HG02798 (cell line): Measurements from ENCODE around the gene FMNL2.
"Not testable (repeated sequence)": the region's sequence is repeated elsewhere in the genome, so short reads cannot be mapped to it uniquely, and the experiment has no call there.

ENCODE experiments used
- ATAC-seq: cut with Tn5 transposase; IDR thresholded peaks from one replicate; pipeline ENCODE4 v1.9.1; 2021; ENCODE audit warnings: mild to moderate bottlenecking; ENCODE audit not compliant: unreplicated experiment, poor library complexity

FMNL2 gene

DNA sequence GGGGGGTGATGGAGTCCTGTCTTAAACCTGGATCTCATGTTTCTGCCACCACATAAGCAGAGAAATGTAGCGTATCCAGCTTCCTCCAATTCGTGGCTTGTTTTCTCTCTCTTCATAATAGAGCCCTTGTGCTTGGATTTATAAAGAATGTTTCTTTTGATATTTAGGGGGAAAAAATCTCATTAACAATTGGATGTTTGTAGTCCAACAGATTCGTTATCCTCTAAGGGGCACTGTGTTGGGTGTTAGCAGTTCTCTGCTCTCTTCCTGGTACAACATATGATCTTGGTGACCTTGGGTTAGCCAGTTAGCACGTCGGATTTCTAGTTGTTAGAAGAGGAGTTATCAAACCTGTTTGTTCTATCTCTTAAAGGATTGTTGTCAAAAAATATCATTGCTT lies 127.8 kb downstream of the FMNL2 start:
- no peak for ATAC-seq

DNA sequence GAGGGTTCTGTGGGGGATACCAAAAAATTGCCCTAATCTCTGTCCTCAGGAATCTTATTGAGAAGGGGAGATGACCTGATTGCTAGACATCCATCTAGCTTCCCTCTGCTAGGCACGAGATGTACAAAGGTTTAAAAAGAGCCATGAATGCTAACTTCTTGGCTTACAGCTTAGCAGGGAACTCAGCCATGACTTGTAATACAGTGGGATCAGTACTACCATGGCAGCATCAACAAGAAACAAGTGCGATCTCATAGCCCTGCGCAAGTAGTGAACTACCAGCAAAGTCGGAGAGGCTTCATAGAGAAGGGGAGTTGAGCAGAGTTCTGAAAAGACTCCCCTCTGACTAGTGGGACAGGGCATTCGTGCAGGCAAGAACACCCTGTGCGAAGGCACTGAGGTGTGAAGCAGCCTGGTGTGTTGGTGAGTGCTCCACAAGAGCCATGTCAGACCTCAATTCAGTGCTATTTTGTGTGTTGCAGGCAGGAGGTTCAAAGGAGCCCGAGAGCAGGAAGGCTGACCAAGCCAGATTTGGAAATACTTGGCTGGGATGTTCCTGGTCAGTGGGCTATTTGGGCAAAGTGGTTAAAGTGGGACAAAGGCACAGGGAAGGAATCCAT lies 130.0 kb downstream of the FMNL2 start:
- no peak for ATAC-seq

GRCh38 chr2:152465541-152465940 lies 130.6 kb downstream of the FMNL2 start:
- ATAC-seq = no peak

- ATAC-seq = peak; percentile 34
Measured at GRCh38 chr2:152466041-152466440, 131.1 kb downstream of the FMNL2 start.

DNA sequence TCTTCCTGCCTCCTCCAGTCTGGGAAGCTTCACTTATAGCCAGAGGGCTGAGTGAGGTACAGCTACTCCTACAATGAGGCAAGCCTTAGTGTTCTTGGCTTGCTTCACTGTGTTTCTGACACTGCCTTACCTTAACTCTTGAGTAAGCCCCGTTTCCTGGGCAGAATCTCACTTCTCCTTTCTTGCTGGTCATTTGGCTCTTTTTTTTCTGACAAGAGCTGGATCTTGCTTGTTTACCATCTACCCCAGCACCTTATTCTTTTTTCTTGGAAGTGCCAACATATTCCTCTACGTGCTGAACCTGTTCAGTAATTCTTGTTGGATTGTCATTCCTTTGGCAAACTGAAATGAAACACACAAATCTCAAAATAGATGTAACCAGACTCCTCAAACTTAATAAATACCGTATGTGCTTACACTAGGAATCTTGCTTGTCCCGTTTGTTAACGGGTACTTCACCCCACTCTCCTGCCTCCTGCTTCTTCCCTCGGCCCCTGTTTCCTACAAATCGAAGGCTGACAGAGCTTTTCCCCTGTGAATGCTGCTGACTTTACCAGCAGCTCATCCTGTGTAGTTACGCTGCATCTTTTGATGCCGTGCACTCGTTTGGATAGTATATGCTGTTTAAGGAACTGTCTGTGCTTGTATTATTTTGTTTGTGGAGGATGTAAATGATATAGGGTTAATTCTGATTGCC lies 132.2 kb downstream of the FMNL2 start:
- ATAC-seq = peak; percentile 94

DNA sequence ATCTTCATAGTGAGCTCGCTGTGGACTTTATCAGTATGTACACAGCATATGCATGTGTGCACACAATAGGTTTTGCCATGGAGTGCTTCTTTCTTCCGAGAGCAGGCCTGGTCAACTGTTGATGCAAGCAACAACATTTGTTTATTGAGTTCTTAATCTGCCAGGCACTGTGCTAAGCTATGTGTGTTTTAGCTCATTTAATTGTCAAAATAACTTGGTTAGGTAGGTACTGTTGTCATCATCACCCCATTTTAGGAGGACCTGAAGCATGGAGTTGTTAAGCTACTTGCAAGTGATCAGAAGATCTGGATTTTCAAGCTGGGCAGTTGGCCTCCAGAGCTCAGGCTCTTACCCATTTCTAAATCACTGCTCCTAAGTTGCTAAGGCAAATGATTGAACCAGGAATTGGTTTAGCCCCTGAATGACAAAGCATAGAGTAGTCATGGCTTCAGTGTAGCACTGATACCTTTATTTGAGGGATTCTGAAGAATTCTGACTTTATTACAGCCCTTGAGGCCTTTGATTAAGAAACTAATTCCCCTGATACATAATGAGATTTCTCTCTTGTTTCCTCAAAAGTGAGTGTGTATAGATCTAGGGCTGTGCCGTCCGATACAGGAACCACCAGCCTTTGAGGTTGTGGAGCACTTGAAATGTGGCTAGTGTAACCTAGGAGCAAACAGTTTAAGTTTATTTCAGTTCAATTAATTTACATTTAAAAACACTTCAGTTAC lies 132.9 kb downstream of the FMNL2 start:
- ATAC-seq = no peak

DNA sequence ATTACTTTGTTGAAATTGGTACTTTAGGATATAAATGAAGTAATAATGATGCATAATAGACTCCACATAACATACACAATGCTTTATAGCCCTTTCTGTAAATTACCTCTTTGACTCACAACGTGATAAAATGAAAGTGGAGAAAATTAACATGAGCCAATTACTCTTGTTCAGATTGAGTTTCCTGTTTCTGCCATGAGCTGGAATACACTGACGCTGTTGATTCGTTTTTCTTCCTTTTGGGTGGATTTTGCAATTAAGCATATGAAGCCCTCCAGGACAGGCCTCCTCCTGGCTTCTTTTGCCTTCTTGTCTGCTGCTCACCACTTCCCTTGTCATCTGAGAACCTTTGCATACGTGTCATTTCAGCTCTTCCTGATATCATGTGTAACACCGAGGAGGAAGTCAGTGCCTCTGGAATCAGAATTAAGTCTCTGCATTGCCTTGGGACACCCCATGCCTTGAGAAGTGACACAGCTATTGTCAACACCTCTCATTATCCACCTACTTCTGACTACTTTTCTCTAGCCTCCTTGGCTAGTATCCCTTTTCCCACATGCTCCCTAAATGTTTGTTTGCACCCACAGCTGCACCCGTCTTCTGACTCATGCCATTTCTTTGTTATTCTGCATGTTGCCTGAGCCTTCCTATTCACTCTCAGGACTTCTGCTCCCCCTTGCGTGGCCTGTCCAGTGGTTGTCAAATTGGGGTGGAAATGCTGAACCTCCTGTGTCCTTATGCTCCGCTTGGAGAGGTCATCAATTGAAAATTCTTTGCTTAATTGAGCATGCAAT lies 134.1 kb downstream of the FMNL2 start:
- ATAC-seq = peak; percentile 22

DNA sequence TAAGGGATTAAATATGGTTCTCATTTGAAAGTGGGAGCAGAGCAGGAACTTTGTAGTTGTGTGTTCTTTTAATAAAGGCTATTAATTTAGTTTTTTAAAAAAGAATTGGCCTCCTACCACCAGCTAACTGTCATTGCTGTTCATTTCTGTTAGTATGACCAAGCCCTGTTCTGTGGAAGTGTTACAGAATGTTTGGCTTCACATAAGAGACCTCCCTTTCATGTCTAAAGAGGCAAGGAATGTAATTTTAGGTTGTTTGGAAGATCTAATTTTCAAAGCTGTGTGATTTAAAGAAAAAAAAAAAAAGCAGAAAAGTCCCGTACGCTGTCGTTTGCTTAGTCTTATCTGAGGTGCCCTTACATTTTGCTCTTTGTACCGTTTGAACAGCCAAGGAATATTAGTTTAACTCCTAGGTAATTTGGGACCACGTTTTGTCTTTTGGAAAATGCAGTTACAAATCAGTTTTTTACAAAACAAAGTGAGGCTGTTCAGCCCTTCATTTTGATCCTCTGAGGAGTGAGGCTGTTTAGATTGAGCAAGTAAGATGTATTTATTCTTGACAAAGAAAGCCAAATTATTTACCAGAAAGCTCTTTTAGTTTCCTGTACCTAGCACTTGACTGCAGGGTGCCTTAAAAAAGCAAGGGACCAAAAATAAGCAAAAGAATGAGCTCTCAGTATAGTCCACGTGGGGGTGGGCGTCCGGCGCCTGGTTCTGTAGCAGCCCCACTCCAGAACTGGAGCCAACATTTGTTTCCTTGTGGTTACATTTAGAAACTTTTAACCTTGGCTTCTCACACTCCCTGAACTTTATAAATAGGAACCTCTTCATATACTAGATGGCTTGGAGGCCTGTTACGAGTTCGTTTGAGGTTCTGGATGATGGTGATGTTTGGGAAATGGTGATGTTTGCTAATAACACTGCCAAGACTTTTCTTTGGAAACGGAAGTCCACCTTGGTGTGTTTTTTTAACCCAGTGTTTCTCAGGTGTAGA lies 136.2 kb downstream of the FMNL2 start:
- no peak for ATAC-seq

GRCh38 chr2:152472481-152472887 lies 137.5 kb downstream of the FMNL2 start:
- no peak for ATAC-seq

DNA sequence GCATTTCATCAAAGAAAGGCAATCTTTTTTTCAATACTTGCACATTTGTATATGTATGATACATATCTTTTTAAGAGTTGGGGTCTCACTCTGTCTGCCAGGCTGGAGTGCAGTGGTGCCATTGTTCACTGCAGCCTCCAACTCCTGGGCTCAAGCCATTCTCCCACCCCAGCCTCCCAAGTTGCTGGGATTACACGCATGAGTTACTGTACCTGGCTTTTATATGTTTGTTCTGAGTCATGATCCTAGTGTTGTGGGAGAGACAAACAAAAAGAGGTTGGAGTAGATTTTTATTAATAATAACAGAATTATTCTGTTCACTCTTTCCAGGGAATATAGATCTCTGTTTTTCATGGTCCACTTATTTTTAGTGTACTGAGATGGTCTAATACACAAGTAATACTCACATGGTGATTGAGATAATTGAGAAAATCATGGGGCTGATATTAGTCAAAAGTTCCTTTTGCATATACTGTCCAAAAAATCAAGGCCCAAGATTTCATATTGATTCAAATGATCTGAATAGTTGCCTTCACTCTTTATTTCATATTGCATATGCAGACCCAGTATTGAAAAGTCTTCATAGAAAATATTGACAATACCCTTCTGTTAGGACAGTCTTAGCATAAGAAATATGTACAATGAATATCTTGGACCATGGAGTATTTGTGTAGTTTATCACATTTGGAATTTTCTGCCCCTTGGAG lies 138.3 kb downstream of the FMNL2 start:
- no peak for ATAC-seq

DNA sequence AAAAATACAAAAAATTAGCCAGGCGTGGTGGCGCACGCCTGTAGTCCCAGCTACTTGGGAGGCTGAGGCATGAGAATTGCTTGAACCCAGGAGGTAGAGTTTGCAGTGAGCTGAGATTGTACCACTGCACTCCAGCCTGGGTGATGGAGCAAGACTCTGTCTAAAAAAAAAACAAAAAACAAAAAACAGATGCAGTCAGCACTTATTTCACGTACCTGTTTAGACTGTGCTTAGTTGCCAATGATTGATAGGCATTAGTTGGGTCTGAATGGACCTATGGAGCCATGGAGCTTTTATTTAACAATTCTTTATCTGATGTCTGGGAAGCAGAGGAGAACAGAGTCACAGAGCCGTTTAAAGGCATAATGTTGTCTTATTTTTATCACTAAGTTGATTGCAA lies 139.5 kb downstream of the FMNL2 start:
- not testable (repeated sequence) for ATAC-seq

DNA sequence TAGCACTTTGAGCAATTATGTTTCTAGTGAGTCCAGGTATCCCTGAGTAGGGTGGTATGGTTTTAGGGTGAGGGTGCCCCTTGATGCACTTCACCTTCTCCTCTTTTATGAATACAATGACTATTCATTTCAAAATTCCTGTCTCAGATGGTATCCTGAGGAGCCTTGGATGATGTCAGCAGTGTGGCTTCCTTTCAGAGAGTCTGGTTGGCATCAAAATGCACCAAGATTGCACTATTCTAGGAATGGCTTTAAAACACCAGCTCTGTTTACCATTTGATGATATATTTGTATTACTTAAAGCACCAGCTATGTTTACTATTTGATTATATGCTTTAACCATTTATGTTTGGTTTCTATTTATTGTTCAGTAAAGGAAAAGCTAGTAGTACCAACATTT lies 141.0 kb downstream of the FMNL2 start:
- ATAC-seq = no peak

DNA sequence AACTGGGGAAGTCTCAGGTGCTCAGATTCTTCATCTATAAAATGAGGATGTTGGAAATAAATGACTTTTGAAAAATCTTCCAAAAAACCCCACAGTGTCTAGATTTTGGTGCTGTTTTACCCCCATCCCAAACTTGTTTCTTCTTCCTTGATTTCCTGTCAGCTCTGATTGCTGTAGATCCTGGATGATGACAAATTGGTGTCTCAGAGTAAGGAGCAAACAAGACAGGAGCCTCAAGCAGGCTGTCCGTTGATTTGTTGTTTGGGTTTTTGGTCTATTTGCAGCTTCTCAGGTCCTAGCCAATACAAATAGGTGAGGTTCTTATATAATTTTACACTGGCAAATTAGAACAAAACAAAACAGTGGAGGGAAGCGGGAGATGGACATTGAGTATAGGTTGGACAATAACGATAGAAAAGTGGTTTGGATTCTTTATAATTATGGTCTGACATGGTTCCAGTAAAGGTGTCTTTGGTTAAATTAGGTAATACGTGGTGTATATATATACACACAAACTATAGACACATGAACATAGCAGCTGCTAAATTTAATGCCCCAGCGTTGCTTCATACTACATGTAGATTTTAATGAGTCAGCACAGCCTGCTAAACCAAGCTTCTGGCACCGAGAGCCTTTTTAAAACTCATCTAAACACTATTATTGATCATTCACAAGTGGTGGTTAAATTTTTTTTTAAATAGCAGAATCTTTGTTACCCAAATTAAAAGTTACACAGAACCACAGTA lies 142.5 kb downstream of the FMNL2 start:
- no peak for ATAC-seq

DNA sequence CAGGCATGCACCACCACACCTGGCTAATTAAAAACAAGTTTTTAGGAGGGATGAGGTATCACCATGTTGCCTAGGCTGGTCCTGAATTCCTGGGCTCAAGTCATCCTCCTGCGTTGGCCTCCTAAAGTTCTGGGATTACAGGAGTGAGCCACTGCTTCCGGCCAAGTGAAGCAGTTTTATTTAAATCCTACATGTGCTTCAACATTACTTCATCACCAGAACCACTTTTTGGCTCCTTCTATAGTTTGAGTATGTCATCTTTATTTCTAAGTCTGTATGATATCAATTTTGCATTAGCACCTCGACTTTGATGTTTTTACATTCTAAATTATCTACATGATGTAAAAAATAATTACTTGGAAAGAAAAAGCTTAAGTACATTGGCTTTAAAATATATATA lies 144.3 kb downstream of the FMNL2 start:
- no peak for ATAC-seq

- ATAC-seq = no peak
Measured at GRCh38 chr2:152480821-152481399, 145.9 kb downstream of the FMNL2 start.

DNA sequence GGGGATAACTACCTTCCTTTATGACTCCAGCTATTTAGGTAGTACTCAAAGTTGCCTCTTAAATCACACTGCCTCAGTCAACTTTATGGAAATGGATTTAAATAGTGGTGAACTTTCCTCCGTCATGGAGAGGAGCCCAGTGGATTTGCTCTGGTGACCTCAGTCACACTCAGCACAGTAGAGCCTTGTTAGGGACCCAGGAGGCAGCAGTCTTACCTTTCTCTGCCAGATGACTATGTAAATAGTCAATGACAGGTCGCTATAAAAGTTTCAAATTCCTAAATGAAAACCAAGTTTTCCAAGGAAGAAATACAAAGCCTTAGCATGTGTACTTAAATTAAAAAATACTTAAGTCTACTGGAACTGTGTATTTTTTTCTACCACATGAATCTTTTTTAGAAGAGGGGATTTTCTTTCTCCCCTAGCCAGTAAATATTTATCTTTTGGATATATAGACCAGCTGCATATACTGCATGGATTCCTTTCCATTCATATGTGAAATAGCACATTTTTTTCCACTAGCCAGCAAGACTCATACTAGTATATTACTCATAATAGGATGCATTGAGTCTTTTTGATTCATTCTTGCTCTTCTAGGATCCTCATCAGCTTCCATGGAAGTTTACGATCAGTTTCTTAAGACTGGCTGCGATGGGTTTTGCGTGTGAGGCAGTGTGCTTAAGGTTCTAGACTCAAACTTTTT lies 147.1 kb downstream of the FMNL2 start:
- no peak for ATAC-seq

DNA sequence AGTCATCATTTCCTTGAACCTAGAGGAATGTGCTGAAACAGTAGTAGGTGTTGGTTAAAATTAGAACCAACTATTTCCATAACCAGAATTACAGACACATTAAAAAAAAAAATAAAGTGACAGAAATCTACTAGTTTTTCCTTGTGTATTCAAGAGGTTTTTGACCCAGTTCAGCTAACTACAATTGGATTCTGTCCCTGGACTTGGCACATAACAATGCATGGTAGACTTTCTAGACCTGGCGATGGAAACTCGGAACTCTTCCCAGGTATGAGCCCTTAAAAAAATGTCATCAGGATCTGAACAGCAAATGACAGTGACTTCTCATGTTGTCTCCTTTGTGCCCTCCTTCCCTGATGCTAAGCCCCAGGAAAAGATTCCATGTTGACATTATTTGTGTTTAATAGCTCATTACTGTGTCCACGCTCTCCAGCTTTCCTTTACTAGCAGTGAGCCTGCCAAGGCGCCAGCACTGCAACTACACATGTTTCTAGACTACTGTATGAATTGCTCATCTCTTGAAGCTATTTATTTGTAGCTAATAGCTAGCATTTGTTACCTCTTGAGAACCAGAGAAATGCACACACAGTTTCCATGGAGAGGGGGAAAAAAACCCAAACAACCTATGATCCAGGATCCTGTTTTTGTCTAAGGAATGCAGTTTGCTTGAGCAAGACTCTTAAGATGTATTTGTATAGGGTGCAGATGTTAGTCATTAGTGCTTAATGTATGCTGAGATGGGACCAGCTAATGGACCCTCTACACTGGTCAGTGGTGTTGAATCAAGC lies 148.5 kb downstream of the FMNL2 start:
- ATAC-seq = no peak
